Fibroblast of lung (primary cell): ENCODE measurements around the gene SRA1.

ENCODE experiments used
- CTCF ChIP-seq, 2 donors: IDR thresholded peaks in 1 of 2; conservative IDR thresholded peaks in 1 of 2; 1 replicate in 1 of 2; 2 replicates in 1 of 2; pipeline ENCODE4 v1.5.1; 2011 to 2012; ENCODE audit warnings: low read length in 2 of 2, control low read depth in 1 of 2, inconsistent platforms in 1 of 2, low read depth in 1 of 2, mild to moderate bottlenecking in 1 of 2
- EZH2 ChIP-seq: IDR thresholded peaks from 2 replicates; pipeline ENCODE4 v1.5.1; 2012; ENCODE audit warnings: low read length, control low read depth, mild to moderate bottlenecking; ENCODE audit errors: missing control alignments

GRCh38 chr5:140565780-140566095 is 8.5 kb upstream of the SRA1 start:
- TF ChIP-seq CTCF (conservative IDR thresholded peaks at IDR 0.05 in 1 of 2, IDR thresholded peaks at IDR 0.05 in 1 of 2; ENCODE audit: low read depth in 1 of 2, low read length in 2 of 2) (no peak), EZH2 (no peak)
